ENCODE measurements around the gene FARSB. TPM values are rescaled to one million over a fixed set of nuclear protein-coding genes. Genes with fewer than 3 reads are reported as not detected.
"Not testable (repeated sequence)": the region's sequence is repeated elsewhere in the genome, so short reads cannot be mapped to it uniquely, and the experiment has no call there.

Gene FARSB
- polyA plus RNA-seq: 23.8 TPM
- long read RNA-seq, donor 1, transcript FARSB-201 (17 exons, 3,369 nt): major isoform, 5 of 5 reads
- long read RNA-seq, donor 1, partial matches to known transcripts: 0 of 5 reads
- long read RNA-seq, donor 1, other reads (novel, unspliced or antisense): 0 of 5 reads
- long read RNA-seq, donor 2, transcript FARSB-201 (17 exons, 3,369 nt): major isoform, 12 of 19 reads
- long read RNA-seq, donor 2, partial matches to known transcripts: 7 of 19 reads
- long read RNA-seq, donor 2, other reads (novel, unspliced or antisense): 0 of 19 reads
- long read RNA-seq, donor 3: 0 reads
- long read RNA-seq, donor 4: 0 reads
- long read RNA-seq, donor 5, partial matches to known transcripts: 0 of 1 reads
- long read RNA-seq, donor 5, other reads (novel, unspliced or antisense): 0 of 1 reads
- long read RNA-seq, donor 6, transcript FARSB-201 (17 exons, 3,369 nt): major isoform, 8 of 8 reads
- long read RNA-seq, donor 6, partial matches to known transcripts: 0 of 8 reads
- long read RNA-seq, donor 6, other reads (novel, unspliced or antisense): 0 of 8 reads
- long read RNA-seq, donor 7, partial matches to known transcripts: 0 of 3 reads
- long read RNA-seq, donor 7, other reads (novel, unspliced or antisense): 0 of 3 reads
- long read RNA-seq, donor 8, transcript FARSB-201 (17 exons, 3,369 nt): major isoform, 11 of 11 reads
- long read RNA-seq, donor 8, partial matches to known transcripts: 0 of 11 reads
- long read RNA-seq, donor 8, other reads (novel, unspliced or antisense): 0 of 11 reads
- long read RNA-seq, donor 9, transcript FARSB-201 (17 exons, 3,369 nt): major isoform, 8 of 8 reads
- long read RNA-seq, donor 9, partial matches to known transcripts: 0 of 8 reads
- long read RNA-seq, donor 9, other reads (novel, unspliced or antisense): 0 of 8 reads
- long read RNA-seq, donor 10, transcript FARSB-201 (17 exons, 3,369 nt): major isoform, 5 of 5 reads
- long read RNA-seq, donor 10, partial matches to known transcripts: 0 of 5 reads
- long read RNA-seq, donor 10, other reads (novel, unspliced or antisense): 0 of 5 reads
- long read RNA-seq, donor 11, transcript FARSB-201 (17 exons, 3,369 nt): major isoform, 8 of 8 reads
- long read RNA-seq, donor 11, partial matches to known transcripts: 0 of 8 reads
- long read RNA-seq, donor 11, other reads (novel, unspliced or antisense): 0 of 8 reads

DNA sequence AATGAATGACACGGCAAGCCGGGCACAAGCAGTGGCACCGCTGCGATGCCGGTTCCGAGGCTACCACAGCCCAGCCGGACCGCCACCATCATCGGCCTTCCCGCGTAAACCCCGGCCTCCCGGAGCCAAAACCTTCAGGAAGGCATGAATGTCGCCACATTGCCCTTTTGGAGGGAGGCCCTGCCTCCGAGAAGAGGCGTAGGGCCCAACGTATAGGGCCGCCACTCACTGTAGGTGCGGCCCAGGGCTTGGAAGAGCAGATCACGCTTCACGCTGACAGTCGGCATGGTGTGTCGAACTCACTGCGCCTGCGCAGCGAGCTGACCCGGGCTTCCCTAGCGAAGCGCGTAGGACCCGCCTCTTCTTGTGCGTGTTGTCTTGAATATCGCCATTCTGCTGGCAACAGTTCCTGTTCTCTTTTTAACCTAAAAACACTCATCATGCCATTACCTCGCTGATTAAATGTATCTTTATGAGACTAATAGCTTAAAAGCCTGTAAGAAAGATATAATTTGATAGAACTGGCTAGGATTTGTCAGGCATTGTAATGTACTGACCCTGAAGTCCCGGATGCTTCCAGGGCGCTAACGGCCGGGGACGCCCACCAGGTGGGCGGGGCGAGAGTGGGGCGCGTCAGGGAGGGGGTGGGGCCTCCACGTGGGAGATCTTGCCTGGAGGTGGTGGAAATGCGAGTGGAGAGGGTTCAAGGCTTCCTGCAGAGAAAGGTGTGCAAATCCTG is at the start of gene FARSB:
Gene FARSB, minus strand, starts transcription at position 306 of the 739 bp plus-strand sequence. Its CDS starts 19 bp downstream, at position 287.
- no peaks in the 10 kb centered on the region for H3K9me3 ChIP-seq (ENCODE audit: control insufficient read depth, low read depth, low read length)
- H3K27ac ChIP-seq (ENCODE audit: low read length): peak within 1 kb of the TSS; percentile 91
- peak; percentile 96 to 97 for DNase-seq
- H3K27me3 ChIP-seq (ENCODE audit: control insufficient read depth, insufficient read depth, low read length): no peaks in the 10 kb centered on the region
- peak within 1 kb of the TSS; percentile 98 for H3K4me3 ChIP-seq (ENCODE audit: low read length)
- WGBS (ENCODE audit: insufficient coverage, low lambda C conversion rate): no CpG with 5 or more reads among the region's 45 CpGs
- H3K4me1 ChIP-seq (ENCODE audit: control insufficient read depth, insufficient read depth, low read length): peaks cover 3% of the 10 kb centered on the region
- no peaks in the 10 kb centered on the region for H3K36me3 ChIP-seq (ENCODE audit: control insufficient read depth, insufficient read depth, low read length)

DNA sequence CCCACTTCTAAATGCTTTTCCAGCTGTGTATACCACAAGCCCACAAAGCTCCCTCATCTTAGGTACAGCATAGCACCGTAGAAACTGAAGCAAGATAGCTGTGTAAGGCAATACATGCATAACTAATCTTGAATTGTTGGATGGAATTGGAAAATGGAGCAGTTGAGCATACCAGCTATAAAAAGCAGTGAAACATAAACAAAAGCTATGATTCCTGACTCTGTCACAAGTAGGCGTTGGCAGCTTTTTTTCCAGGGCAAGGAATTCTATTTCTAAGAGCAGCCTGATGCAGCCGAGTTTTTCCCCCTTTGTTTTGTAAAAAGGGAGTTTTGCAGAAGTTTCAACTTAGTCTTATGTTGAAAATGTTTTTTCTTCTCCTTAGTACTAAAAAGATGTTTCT is 48.0 kb upstream of the FARSB start:
- Histone ChIP-seq H3K36me3 (ENCODE audit: control insufficient read depth, insufficient read depth, low read length) (no peaks in the 10 kb centered on the region), H3K27me3 (ENCODE audit: control insufficient read depth, insufficient read depth, low read length) (no peaks in the 10 kb centered on the region), H3K4me1 (ENCODE audit: control insufficient read depth, insufficient read depth, low read length) (no peaks in the 10 kb centered on the region), H3K9me3 (ENCODE audit: control insufficient read depth, low read depth, low read length) (no peaks in the 10 kb centered on the region), H3K4me3 (ENCODE audit: low read length) (no peak overlapping the region), H3K27ac (ENCODE audit: low read length) (no peak overlapping the region)
- no peak for DNase-seq
- no CpG with 5 or more reads among the region's 3 CpGs for WGBS (ENCODE audit: insufficient coverage, low lambda C conversion rate)

DNA sequence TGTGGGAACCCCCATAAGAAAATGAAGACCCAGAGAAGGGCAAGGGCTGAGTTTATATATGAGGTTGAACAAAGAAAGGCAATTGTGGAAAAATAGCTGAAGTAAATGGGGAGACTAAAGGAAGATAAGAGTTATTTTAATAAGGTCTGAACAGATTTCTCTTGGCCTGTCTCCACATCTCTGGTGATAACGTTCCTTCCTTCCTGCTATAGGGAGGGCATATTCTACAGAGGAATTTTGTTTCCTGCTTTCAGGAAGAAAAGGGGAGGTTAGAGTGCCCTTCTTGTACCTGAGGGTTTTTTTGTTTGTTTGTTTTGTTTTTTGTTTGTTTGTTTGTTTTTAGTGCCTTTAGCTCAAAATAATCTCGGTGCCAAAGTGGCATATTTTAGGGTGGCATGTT is 47.2 kb upstream of the FARSB start:
- H3K27ac ChIP-seq (ENCODE audit: low read length): no peak overlapping the region
- no peaks in the 10 kb centered on the region for H3K27me3 ChIP-seq (ENCODE audit: control insufficient read depth, insufficient read depth, low read length)
- no peak overlapping the region for H3K4me3 ChIP-seq (ENCODE audit: low read length)
- H3K4me1 ChIP-seq (ENCODE audit: control insufficient read depth, insufficient read depth, low read length): no peaks in the 10 kb centered on the region
- no peaks in the 10 kb centered on the region for H3K36me3 ChIP-seq (ENCODE audit: control insufficient read depth, insufficient read depth, low read length)
- 60% methylated on average over 1 of the region's 2 CpGs for WGBS (ENCODE audit: insufficient coverage, low lambda C conversion rate)
- no peak for DNase-seq
- no peaks in the 10 kb centered on the region for H3K9me3 ChIP-seq (ENCODE audit: control insufficient read depth, low read depth, low read length)

DNA sequence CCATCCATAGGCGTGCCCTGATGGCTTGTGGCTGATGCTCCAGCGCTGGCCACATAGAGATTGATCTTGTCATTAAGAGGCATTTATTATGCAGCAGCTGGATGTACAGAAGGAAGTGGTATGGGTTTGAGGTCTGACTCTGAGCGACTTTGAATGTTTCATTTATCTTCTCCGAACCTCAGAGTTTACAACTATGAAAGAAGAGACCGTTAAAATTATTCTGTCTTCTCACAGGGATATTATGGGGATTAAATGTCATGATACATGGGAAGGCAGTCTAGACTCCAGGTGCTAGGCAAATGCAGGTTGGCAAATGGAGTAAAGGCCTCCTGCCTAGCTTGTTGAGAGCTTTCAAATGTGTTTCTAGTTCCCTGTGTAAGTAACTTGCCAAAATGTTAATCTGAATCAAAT is 45.8 kb upstream of the FARSB start:
- Histone ChIP-seq H3K27ac (ENCODE audit: low read length) (no peak overlapping the region), H3K27me3 (ENCODE audit: control insufficient read depth, insufficient read depth, low read length) (no peaks in the 10 kb centered on the region), H3K9me3 (ENCODE audit: control insufficient read depth, low read depth, low read length) (no peaks in the 10 kb centered on the region), H3K36me3 (ENCODE audit: control insufficient read depth, insufficient read depth, low read length) (no peaks in the 10 kb centered on the region), H3K4me3 (ENCODE audit: low read length) (no peak overlapping the region), H3K4me1 (ENCODE audit: control insufficient read depth, insufficient read depth, low read length) (no peaks in the 10 kb centered on the region)
- no CpG with 5 or more reads among the region's 5 CpGs for WGBS (ENCODE audit: insufficient coverage, low lambda C conversion rate)
- no peak for DNase-seq

DNA sequence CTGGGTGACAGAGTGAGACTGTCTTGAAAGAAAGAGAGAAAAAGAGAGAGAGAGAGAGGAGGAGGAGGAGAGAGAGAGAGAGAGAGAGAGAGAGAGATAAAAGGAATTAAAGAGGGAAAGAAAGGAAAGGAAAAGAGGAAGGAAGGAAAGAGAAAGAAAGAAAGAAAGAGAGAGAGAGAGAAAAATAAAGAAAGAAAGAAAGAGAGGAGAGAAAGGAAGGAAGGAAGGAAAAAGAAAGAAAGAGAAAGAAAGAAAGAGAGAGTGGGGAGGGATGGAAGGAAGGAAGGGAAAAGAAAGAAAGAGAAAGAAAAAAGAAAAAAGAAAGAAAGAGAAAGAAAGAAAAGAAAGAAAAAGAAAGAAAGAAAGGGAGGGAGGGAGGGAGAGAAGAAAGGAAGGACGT is 45.3 kb upstream of the FARSB start:
- Histone ChIP-seq H3K9me3 (ENCODE audit: control insufficient read depth, low read depth, low read length) (no peaks in the 10 kb centered on the region), H3K27ac (ENCODE audit: low read length) (no peak overlapping the region), H3K36me3 (ENCODE audit: control insufficient read depth, insufficient read depth, low read length) (no peaks in the 10 kb centered on the region), H3K27me3 (ENCODE audit: control insufficient read depth, insufficient read depth, low read length) (no peaks in the 10 kb centered on the region), H3K4me1 (ENCODE audit: control insufficient read depth, insufficient read depth, low read length) (no peaks in the 10 kb centered on the region), H3K4me3 (ENCODE audit: low read length) (no peak overlapping the region)
- 100% methylated on average over 1 of the region's 1 CpG for WGBS (ENCODE audit: insufficient coverage, low lambda C conversion rate)
- no peak for DNase-seq

DNA sequence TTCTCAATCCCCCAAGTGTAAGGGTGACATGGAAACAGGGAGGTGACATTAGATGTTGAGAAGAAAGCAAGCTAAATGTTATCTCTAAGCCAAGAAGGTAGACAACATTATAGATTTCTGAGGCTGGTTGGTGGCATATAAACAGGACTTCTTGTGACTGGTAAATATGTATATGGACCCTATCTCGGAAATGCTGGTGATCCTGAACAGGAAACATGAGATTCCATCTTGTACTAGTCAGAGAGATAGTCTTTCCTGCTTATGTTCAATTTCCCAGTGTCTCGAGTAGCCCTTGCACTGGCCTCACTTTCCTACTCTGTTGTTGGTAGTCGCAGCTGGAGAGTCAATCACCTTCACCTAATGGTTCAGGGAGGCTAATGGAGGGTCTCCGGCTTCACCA is 42.4 kb upstream of the FARSB start:
- H3K9me3 ChIP-seq (ENCODE audit: control insufficient read depth, low read depth, low read length): no peaks in the 10 kb centered on the region
- no peaks in the 10 kb centered on the region for H3K27me3 ChIP-seq (ENCODE audit: control insufficient read depth, insufficient read depth, low read length)
- H3K36me3 ChIP-seq (ENCODE audit: control insufficient read depth, insufficient read depth, low read length): no peaks in the 10 kb centered on the region
- no CpG with 5 or more reads among the region's 4 CpGs for WGBS (ENCODE audit: insufficient coverage, low lambda C conversion rate)
- H3K4me3 ChIP-seq (ENCODE audit: low read length): no peak overlapping the region
- DNase-seq: no peak
- no peaks in the 10 kb centered on the region for H3K4me1 ChIP-seq (ENCODE audit: control insufficient read depth, insufficient read depth, low read length)
- H3K27ac ChIP-seq (ENCODE audit: low read length): no peak overlapping the region

DNA sequence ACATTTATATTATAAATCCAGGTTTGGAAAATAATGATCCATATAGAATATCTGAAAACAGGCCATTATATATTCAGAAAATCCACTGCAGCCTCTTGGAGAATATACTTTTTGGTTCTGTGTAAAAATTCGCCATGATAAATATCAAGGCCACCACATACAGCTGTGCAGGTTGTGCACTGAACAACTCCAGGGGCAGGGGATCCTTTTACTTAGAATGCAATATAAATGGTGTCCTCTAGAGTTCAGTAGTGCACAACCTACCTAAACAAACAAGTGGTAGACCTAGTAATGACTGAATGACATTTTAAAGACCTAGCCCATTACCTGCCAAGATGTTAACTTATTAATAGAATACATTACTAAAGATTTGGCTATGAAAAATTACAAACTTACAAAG is 37.9 kb upstream of the FARSB start:
- no peaks in the 10 kb centered on the region for H3K36me3 ChIP-seq (ENCODE audit: control insufficient read depth, insufficient read depth, low read length)
- H3K9me3 ChIP-seq (ENCODE audit: control insufficient read depth, low read depth, low read length): no peaks in the 10 kb centered on the region
- no peak overlapping the region for H3K27ac ChIP-seq (ENCODE audit: low read length)
- no peaks in the 10 kb centered on the region for H3K27me3 ChIP-seq (ENCODE audit: control insufficient read depth, insufficient read depth, low read length)
- no CpG with 5 or more reads among the region's 1 CpG for WGBS (ENCODE audit: insufficient coverage, low lambda C conversion rate)
- H3K4me1 ChIP-seq (ENCODE audit: control insufficient read depth, insufficient read depth, low read length): no peaks in the 10 kb centered on the region
- H3K4me3 ChIP-seq (ENCODE audit: low read length): no peak overlapping the region
- DNase-seq: no peak

DNA sequence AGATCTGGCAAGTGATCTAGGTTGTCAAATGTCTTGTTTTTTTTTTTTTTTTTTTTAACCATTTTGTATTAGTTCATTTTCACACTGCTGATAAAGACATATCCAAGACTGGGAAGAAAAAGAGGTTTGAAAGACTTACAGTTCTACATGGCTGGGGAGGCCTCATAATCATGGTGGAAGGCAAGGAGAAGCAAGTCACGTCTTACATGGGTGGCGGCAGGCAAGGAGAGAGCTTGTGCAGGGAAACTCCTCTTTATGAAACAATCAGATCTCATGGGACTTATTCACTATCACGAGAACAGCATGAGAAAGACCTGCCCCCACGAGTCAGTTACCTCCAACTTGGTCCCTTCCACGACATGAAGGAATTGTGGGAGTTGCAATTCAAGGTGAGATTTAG is 37.5 kb upstream of the FARSB start:
- H3K4me1 ChIP-seq (ENCODE audit: control insufficient read depth, insufficient read depth, low read length); H3K27ac ChIP-seq (ENCODE audit: low read length); H3K27me3 ChIP-seq (ENCODE audit: control insufficient read depth, insufficient read depth, low read length); H3K9me3 ChIP-seq (ENCODE audit: control insufficient read depth, low read depth, low read length); H3K36me3 ChIP-seq (ENCODE audit: control insufficient read depth, insufficient read depth, low read length); DNase-seq; H3K4me3 ChIP-seq (ENCODE audit: low read length): not testable (repeated sequence)
- WGBS (ENCODE audit: insufficient coverage, low lambda C conversion rate): no CpG with 5 or more reads among the region's 5 CpGs

DNA sequence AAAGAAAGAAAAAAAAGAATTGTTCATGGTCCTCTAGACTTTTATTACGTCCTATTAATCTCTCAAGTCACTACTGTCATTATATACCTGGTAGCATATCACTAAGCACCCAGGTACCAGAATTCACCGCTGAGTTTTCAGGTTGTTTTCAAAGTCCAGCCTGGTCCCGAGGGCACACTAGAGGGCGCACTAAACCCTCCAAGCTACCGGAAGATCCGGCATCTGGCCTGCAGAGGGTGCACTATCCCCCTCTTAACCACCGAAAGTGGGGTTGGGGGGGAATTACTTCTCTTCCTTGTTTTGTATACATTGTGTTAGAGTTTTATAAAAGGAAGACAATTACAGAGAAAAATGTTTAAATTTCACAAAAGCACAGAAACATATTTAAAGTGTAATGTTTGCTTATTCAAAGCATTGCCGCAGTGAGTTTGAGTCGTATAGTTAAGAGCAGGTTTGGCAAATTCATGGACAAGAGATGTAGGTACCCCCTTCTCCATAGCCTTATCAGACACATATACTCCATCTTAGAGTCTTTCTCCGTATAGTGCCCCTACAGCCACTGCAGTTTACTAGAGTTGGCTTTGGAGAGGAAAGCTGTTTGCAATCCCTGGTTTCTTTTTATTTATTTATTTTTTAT is 34.8 kb upstream of the FARSB start:
- Histone ChIP-seq H3K27me3 (ENCODE audit: control insufficient read depth, insufficient read depth, low read length) (no peaks in the 10 kb centered on the region), H3K36me3 (ENCODE audit: control insufficient read depth, insufficient read depth, low read length) (no peaks in the 10 kb centered on the region), H3K4me3 (ENCODE audit: low read length) (no peak overlapping the region), H3K27ac (ENCODE audit: low read length) (no peak overlapping the region), H3K4me1 (ENCODE audit: control insufficient read depth, insufficient read depth, low read length) (no peaks in the 10 kb centered on the region), H3K9me3 (ENCODE audit: control insufficient read depth, low read depth, low read length) (no peaks in the 10 kb centered on the region)
- DNase-seq: peak in 1 of 2 donors; percentile 54
- 73% methylated on average over 3 of the region's 10 CpGs for WGBS (ENCODE audit: insufficient coverage, low lambda C conversion rate)

Measured in large intestine (tissue), 12 donors.